A549 (cell line): ENCODE results near the gene ACTR6. TPM values are rescaled to one million over a fixed set of nuclear protein-coding genes. Genes with fewer than 3 reads are reported as not detected.

Experiments used
- ATAC-seq, 2 experiments: fragments of 200-7000 bp in 1 of 2; fragments of >200 bp in 1 of 2; cut with Nextera tagmentation in 1 of 2; cut with Tn5 transposase in 1 of 2; 3 replicates each; pipeline versions ENCODE4 v1.8.0 to v1.9.1; 2018 to 2020; ENCODE audit warnings: mild to moderate bottlenecking in 1 of 2, moderate library complexity in 1 of 2
- CTCF ChIA-PET: fragments of 300-600 bp; sonication (Branson Sonifier 250); formaldehyde crosslinking; extraction: SDS; loops from one replicate; lab custom pipeline; 2021; ENCODE audit warnings: antibody characterized with exemption, inconsistent platforms; lab: Yijun Ruan, JAX
- POLR2A ChIA-PET: fragments of 350-600 bp; formaldehyde crosslinking; extraction: SDS; loops from one replicate; lab custom pipeline; 2021; ENCODE audit warnings: antibody characterized with exemption, inconsistent platforms; lab: Yijun Ruan, JAX
- DNase-seq, 2 experiments: peaks; one replicate each; pipeline versions ENCODE4 v3.0.0 to v3.0.0-alpha.2; 2011 to 2016; ENCODE audit warnings: low read depth in 1 of 2, low spot score in 1 of 2
- FAIRE-seq: peaks from 2 replicates; lab custom pipeline; 2011; peaks lifted over from hg19 to GRCh38; lab: Jason Lieb, UNC
- H3K27ac ChIP-seq, 2 experiments: fragments of >200 bp; sonication (Bioruptor Twin); formaldehyde crosslinking; 3 replicates each; pipeline ENCODE4 v1.5.1; 2016 to 2017
- H3K4me1 ChIP-seq: fragments of >200 bp; sonication (Bioruptor Twin); formaldehyde crosslinking; 3 replicates; pipeline ENCODE4 v1.6.1; 2016
- H3K4me2 ChIP-seq: fragments of >200 bp; sonication (Bioruptor Twin); formaldehyde crosslinking; 3 replicates; pipeline ENCODE4 v1.6.1; 2016
- H3K4me3 ChIP-seq: fragments of >200 bp; sonication (Bioruptor Twin); formaldehyde crosslinking; 3 replicates; pipeline ENCODE4 v1.5.1; 2016
- H3K9me3 ChIP-seq: fragments of >200 bp; sonication (Bioruptor Twin); formaldehyde crosslinking; 3 replicates; pipeline ENCODE4 v1.6.1; 2016
- CEBPB ChIP-seq, 2 experiments: fragments of >200 bp in 1 of 2; sonication (Bioruptor Twin) in 1 of 2; formaldehyde crosslinking in 1 of 2; IDR thresholded peaks; 2 replicates each; pipeline ENCODE4 v1.6.1; 2012 to 2016
- CHD2 ChIP-seq: fragments of 150-350 bp; IDR thresholded peaks from 2 replicates; pipeline ENCODE4 v1.6.1; 2014; ENCODE audit warnings: low read length; ENCODE audit not compliant: partially characterized antibody
- CTCF ChIP-seq: fragments of >200 bp; sonication (Bioruptor Twin); formaldehyde crosslinking; IDR thresholded peaks from 3 replicates; pipeline ENCODE4 v1.5.1; 2016
- EHF ChIP-seq: fragments of 250-450 bp; sonication (Bioruptor Pico); IDR thresholded peaks from 2 replicates; pipeline ENCODE4 v1.5.0; 2020; ENCODE audit warnings: mild to moderate bottlenecking
- EHMT2 ChIP-seq: fragments of 200-600 bp; sonication (generic); IDR thresholded peaks from 2 replicates; pipeline ENCODE4 v1.6.1; 2016; ENCODE audit warnings: antibody characterized with exemption, low read depth, mild to moderate bottlenecking, moderate library complexity
- EP300 ChIP-seq, 2 experiments: fragments of >200 bp; sonication (Bioruptor Twin); formaldehyde crosslinking; IDR thresholded peaks; 2 replicates in 1 of 2; 3 replicates in 1 of 2; pipeline ENCODE4 v1.6.1; 2016 to 2017
- HDAC2 ChIP-seq: fragments of 200-600 bp; sonication (generic); IDR thresholded peaks from 2 replicates; pipeline ENCODE4 v1.6.1; 2016
- HOXA7 ChIP-seq: fragments of 250-450 bp; sonication (Bioruptor Pico); IDR thresholded peaks from 2 replicates; pipeline ENCODE4 v1.5.0; 2020; ENCODE audit warnings: mild to moderate bottlenecking, moderate library complexity
- HOXB13 ChIP-seq: fragments of 250-450 bp; sonication (Bioruptor Pico); IDR thresholded peaks from 2 replicates; pipeline ENCODE4 v1.5.0; 2020; ENCODE audit warnings: low read depth, mild to moderate bottlenecking, moderate library complexity
- HOXB5 ChIP-seq: fragments of 250-450 bp; sonication (Bioruptor Pico); IDR thresholded peaks from 2 replicates; pipeline ENCODE4 v1.5.0; 2020; ENCODE audit warnings: mild to moderate bottlenecking, moderate library complexity
- MYC ChIP-seq: IDR thresholded peaks from 2 replicates; pipeline ENCODE4 v1.6.1; 2012; ENCODE audit warnings: mild to moderate bottlenecking, inconsistent platforms, low read length, improper control_type of control experiment, borderline replicate concordance
- NR3C1 ChIP-seq: fragments of >200 bp; sonication (Bioruptor Twin); formaldehyde crosslinking; IDR thresholded peaks from 3 replicates; pipeline ENCODE4 v1.6.1; 2017
- RARB ChIP-seq: fragments of 250-450 bp; sonication (Bioruptor Pico); IDR thresholded peaks from 2 replicates; pipeline ENCODE4 v1.8.0; 2021; ENCODE audit warnings: mild to moderate bottlenecking, moderate library complexity
- RFX5 ChIP-seq: fragments of 450-650 bp; IDR thresholded peaks from 2 replicates; pipeline ENCODE4 v1.7.1; 2014; ENCODE audit warnings: antibody characterized with exemption, mild to moderate bottlenecking, moderate library complexity
- TP53 ChIP-seq: fragments of 250-450 bp; sonication (Bioruptor Pico); IDR thresholded peaks from 2 replicates; pipeline ENCODE4 v1.5.0; 2021; ENCODE audit warnings: mild to moderate bottlenecking, moderate library complexity
- WGBS: methylation state at CpG from one replicate; pipeline ENCODE4 v1.1.6; 2017; ENCODE audit errors: missing lambda C conversion rate; 5-methylcytosine and 5-hydroxymethylcytosine counted together
- polyA plus RNA-seq, 4 experiments: library from polyadenylated mRNA; depleted of rRNA in 3 of 4; stranded (reverse); fragments of >200 nt; fragmentation: RNase III in 1 of 4; extraction: RNeasy Plus Mini Kit Qiagen cat#74134 plus additional on column Dnase treatment in 1 of 4; gene quantifications; 2 replicates in 3 of 4; 3 replicates in 1 of 4; pipeline ENCODE4 v1.2.3, GENCODE V29; 2011 to 2017
- TF ChIP-seq, protein P1 (sequence below): fragments of 250-450 bp; sonication (Bioruptor Pico); IDR thresholded peaks from 2 replicates; pipeline ENCODE4 v1.5.0; 2020; ENCODE audit warnings: low read depth, mild to moderate bottlenecking, moderate library complexity
- TF ChIP-seq, protein P2 (sequence below): fragments of 150-350 bp; IDR thresholded peaks from 2 replicates; pipeline ENCODE4 v1.6.1; 2014; ENCODE audit warnings: low read depth, mild to moderate bottlenecking, low read length
- TF ChIP-seq, protein P3 (sequence below): fragments of >200 bp; sonication (Bioruptor Twin); formaldehyde crosslinking; IDR thresholded peaks from 3 replicates; pipeline ENCODE4 v1.6.1; 2016
- TF ChIP-seq, protein P4 (sequence below): IDR thresholded peaks from 2 replicates; pipeline ENCODE4 v1.6.1; 2012

The ACTR6 gene
- polyA plus RNA-seq, 2 of the 4 experiments (the other 2 are of a cell fraction): 37.0 to 50.1 TPM

DNA sequence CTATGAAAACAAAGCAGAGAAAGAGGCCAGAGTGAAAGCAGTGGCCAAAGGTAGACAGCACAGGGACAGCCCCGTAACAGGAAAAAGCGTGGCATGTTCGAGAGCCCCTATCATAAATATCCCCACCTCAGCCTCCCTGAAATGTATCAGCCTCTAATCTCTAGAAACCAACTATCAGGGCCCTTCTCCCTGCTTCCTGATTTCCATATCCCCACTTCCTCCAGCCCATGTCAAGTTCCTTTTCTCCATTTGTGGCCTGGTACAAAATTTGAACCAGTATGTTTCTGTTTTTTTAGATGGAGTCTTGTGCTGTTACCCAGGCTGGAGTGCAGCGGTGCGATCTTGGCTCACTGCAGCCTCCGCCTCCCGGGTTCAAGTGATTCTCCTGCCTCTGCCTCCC is 49.3 kb downstream of the ACTR6 start:
- H3K27ac ChIP-seq: no peak overlapping the region
- 90% methylated on average over 7 of the region's 7 CpGs for WGBS
- no peak for DNase-seq
- TF ChIP-seq EP300 (IDR thresholded peaks at IDR 0.05): no peak
- TF ChIP-seq EHMT2: no peak
- POLR2A ChIA-PET: no interaction called here
- no peak for FAIRE-seq
- H3K9me3 ChIP-seq: no peaks in the 10 kb centered on the region
- H3K4me1 ChIP-seq: peaks cover 13% of the 10 kb centered on the region
- ATAC-seq: no peak
- CTCF ChIA-PET: no interaction called here
- no peak overlapping the region for H3K4me3 ChIP-seq
- no peak overlapping the region for H3K4me2 ChIP-seq

- no peak overlapping the region for H3K4me3 ChIP-seq
- ATAC-seq: peak in 1 of 2 experiments; percentile 57; a peak in 3 of 6 replicates
- DNase-seq: peak in 1 of 2 experiments; percentile 45
- H3K9me3 ChIP-seq: no peaks in the 10 kb centered on the region
- H3K27ac ChIP-seq: peak overlapping the region in 1 of 2 experiments; percentile 52; a peak in 1 of 6 replicates
- FAIRE-seq: no peak
- peak overlapping the region; percentile 69 for H3K4me2 ChIP-seq
- WGBS: 20% methylated on average over 2 of the region's 2 CpGs
- CTCF ChIA-PET: no interaction called here
- TF ChIP-seq MYC (no peak), CEBPB (IDR thresholded peaks at IDR 0.05) (no peak), EHMT2 (no peak), RARB (no peak), EHF (CRISPR knock-in tag) (no peak), HOXB13 (CRISPR knock-in tag) (no peak), HOXB5 (no peak), HOXA7 (no peak), TP53 (CRISPR knock-in tag) (no peak), EP300 (IDR thresholded peaks at IDR 0.05) (no peak), RFX5 (no peak)
- TF ChIP-seq, protein P1, sequence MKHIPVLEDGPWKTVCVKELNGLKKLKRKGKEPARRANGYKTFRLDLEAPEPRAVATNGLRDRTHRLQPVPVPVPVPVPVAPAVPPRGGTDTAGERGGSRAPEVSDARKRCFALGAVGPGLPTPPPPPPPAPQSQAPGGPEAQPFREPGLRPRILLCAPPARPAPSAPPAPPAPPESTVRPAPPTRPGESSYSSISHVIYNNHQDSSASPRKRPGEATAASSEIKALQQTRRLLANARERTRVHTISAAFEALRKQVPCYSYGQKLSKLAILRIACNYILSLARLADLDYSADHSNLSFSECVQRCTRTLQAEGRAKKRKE (CRISPR knock-in tag): no peak
- TF ChIP-seq, all 56 proteins: peak for 0
- POLR2A ChIA-PET: no interaction called here
- peaks cover 13% of the 10 kb centered on the region for H3K4me1 ChIP-seq
Observed at GRCh38 chr12:100251917-100252316, 51.3 kb downstream of the ACTR6 start.

GRCh38 chr12:100253437-100253836 is 52.8 kb downstream of the ACTR6 start:
- FAIRE-seq (no peak), DNase-seq (no peak), ATAC-seq (no peak)
- TF ChIP-seq, protein P2, sequence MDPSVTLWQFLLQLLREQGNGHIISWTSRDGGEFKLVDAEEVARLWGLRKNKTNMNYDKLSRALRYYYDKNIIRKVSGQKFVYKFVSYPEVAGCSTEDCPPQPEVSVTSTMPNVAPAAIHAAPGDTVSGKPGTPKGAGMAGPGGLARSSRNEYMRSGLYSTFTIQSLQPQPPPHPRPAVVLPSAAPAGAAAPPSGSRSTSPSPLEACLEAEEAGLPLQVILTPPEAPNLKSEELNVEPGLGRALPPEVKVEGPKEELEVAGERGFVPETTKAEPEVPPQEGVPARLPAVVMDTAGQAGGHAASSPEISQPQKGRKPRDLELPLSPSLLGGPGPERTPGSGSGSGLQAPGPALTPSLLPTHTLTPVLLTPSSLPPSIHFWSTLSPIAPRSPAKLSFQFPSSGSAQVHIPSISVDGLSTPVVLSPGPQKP: no peak
- TF ChIP-seq, protein P3, sequence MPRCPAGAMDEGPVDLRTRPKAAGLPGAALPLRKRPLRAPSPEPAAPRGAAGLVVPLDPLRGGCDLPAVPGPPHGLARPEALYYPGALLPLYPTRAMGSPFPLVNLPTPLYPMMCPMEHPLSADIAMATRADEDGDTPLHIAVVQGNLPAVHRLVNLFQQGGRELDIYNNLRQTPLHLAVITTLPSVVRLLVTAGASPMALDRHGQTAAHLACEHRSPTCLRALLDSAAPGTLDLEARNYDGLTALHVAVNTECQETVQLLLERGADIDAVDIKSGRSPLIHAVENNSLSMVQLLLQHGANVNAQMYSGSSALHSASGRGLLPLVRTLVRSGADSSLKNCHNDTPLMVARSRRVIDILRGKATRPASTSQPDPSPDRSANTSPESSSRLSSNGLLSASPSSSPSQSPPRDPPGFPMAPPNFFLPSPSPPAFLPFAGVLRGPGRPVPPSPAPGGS: no peak
- TF ChIP-seq HOXA7 (no peak), CHD2 (no peak), NR3C1 (no peak), CTCF (no peak), HDAC2 (no peak)
- TF ChIP-seq, protein P4, sequence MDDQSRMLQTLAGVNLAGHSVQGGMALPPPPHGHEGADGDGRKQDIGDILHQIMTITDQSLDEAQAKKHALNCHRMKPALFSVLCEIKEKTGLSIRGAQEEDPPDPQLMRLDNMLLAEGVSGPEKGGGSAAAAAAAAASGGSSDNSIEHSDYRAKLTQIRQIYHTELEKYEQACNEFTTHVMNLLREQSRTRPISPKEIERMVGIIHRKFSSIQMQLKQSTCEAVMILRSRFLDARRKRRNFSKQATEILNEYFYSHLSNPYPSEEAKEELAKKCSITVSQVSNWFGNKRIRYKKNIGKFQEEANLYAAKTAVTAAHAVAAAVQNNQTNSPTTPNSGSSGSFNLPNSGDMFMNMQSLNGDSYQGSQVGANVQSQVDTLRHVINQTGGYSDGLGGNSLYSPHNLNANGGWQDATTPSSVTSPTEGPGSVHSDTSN: no peak
- ChIA-PET CTCF (no interaction called here), POLR2A (no interaction called here)
- Histone ChIP-seq H3K4me1 (peaks cover 13% of the 10 kb centered on the region), H3K4me3 (no peak overlapping the region), H3K9me3 (no peaks in the 10 kb centered on the region), H3K27ac (no peak overlapping the region), H3K4me2 (no peak overlapping the region)
- 67% methylated on average over 1 of the region's 1 CpG for WGBS
